CD4-positive, alpha-beta T cell treated with Interleukin-4 for 1 hour (primary cell): ENCODE measurements around the gene BPIFB2.

Experiments
- DNase-seq, 2 donors: peaks; one replicate each; pipeline ENCODE4 v3.0.0-alpha.2; 2020 to 2022

Gene BPIFB2

DNA sequence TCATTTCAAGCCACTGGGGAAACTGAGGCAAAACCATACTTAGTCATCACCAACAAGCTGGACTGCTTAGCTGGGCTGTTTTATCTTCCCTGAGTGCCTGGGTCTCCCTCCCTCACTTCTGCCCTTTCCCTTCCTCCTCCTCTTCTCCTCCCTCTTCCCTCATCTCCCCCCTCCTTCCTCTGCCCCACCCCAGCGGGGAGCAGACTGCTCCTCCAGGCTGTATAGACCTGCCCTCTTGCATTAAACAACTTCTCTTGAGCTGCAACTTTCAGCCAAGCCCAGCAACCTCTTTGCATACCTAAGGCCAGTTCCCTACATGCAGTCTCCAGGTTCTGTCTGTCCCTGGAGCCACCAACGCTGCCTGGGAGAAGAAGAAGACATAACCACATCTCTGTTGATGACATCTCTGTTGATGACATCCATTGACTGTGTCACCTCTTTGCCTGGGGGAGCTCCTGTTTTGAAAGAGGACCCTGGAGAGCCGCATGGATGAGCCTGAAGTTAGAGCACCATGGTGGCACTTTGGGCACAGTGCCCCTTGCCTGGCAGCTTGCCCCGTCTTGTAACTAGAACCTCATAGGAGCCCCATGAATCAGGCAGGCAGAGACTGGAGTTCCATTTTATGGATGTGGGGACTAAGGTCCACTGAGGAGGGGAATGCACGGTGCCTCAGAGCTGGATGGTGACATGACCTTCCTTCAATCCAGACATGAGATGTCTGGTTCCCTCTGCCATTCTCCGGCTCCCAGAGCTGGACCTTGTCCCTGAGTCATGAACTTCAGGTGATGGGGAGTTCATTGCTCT lies 16.1 kb downstream of the BPIFB2 start:
- no peak for DNase-seq

DNA sequence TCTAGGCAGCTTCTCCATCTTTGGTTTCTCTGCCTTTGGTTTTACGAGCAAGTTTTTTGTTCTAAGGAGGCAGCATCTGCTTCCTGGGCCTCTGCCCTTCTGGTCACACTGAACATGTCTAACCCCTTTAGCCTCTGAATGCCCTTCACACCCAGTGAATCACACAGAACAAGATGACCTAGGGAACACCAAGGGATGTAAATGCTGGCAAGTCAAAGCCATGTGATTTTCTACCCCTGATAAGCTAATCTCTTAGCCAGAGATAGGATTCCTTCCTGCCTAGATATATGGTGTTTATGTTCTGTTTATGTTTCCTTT lies 16.7 kb downstream of the BPIFB2 start:
- DNase-seq, result no peak

DNA sequence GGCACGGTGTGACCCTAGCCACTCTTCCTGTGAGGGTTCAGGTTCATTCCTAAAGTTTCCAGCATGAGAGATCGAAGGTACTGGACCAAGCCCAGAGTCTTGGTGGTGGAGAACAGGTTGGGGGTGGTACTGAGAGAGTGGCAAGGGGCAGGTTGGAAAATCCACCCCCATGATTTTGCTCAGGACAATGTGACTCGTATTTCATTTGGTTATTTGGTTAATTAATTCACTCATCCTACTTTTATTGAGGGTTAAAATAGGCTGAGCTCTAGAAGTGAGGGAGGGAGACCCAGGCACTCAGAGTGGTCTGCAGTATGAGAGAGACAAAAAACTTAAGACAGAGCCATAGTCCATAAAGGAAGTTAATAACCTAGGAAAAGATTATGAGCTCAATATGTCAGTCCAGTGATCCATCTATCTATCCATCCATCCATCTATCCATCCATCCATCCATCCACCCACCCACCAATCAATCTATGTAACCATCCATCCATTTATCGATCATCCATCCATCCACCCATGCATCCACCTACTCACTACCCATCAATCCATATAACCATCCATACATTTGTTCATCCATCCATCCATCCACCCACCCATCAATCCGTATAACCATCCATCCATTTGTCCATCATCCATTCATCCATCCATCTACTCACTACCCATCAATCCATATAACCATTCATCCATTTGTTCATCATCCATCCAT lies 17.3 kb downstream of the BPIFB2 start:
- DNase-seq, result no peak

DNA sequence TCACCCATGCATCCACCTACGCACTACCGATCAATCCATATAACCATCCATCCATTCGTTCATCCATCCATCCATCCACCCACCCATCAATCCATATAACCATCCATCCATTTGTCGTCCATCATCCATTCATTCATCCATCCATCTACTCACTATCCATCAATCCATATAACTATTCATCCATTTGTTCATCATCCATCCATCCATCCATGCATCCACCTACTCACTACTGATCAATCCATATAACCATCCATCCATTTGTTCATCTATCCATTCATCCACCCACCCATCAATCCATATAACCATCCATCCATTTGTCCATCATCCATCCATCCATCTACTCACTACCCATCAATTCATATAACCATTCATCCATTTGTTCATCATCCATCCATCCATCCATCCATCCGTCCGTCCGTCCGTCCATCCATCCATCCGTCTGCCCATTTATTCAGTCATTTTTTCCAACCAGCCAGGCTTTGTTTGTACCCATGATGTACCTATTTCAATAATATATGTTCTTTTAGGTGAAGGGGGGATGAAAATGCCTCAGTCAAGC lies 17.9 kb downstream of the BPIFB2 start:
- no peak for DNase-seq

DNA sequence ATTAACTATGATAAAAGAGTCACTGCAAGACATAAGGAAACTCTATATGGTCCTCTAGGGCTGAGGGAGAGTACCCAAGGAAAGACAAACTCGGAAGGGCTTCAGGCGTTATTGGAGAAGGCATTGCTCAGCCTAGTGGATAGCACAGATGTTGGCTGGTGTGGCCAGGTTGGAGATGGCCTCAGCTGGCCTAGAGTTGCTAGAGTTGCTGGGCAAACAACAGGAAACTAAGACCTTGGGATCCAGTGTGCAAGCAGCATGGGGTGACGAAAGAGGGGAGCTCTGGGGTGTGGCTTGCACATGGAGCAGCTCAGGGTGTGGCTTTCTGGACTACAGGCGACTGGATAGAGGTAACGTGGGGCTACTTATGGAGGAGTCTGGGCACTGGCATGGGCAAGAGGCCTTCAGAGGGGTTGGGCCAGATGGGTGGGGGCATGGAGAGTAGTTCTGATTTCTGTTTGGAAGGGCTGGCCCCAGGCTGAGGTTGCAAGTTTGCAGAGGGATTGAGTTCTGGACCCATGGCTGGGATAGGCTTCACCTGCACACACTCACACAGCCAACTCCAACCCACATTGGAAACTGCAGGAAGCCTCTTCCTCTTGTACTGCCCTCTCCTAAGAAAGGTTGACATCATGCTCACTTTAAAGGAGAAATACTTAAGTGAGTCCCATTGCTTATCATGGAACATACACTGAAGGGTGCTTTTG lies 18.7 kb downstream of the BPIFB2 start:
- no peak for DNase-seq

DNA sequence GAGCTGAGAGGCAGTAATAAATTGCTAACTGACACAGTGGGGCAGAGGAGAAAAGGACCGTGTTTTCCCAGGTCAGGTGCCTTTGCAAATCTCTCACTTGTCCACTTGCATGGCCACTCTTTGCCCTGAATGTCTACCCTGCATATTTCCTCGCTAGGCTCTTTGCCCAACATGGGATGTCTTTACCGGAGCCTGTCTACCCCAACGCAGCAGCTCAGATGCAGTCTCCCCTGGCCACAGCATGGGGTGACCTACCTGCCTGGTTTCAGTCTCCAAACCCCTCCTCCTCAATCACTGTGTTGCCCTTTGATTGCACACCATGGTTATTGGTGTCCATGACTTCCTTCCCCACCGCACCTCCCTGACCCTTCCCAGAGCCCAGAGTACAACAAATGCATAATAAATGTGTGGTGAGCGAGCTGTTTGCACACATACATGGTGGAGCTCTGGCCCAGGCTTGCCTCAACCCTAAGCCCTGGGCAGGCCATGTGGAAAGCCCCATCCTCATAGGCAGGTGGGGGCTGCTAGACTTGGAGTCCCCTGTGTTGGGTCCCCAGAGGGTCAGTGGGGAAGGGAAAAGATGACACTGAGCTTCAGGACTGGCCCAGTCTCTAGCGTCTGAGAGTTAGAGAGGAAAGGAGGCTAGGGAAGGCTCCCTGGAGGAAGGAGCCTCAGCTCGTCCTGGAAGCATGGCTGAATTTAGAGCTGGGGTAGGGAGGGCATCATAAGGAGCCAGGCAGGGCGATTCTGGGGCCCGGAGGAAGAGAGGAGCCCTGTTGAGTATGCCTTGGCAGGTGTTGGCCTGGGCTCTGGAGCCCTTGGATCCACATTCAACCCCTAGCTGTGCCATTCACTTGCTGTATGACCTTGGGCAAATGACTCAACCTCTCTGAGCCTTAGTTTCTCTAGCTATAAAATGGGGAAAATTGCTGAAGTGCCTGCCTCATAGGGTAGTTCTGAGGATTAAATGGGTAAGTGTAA lies 19.6 kb downstream of the BPIFB2 start:
- no peak for DNase-seq

DNA sequence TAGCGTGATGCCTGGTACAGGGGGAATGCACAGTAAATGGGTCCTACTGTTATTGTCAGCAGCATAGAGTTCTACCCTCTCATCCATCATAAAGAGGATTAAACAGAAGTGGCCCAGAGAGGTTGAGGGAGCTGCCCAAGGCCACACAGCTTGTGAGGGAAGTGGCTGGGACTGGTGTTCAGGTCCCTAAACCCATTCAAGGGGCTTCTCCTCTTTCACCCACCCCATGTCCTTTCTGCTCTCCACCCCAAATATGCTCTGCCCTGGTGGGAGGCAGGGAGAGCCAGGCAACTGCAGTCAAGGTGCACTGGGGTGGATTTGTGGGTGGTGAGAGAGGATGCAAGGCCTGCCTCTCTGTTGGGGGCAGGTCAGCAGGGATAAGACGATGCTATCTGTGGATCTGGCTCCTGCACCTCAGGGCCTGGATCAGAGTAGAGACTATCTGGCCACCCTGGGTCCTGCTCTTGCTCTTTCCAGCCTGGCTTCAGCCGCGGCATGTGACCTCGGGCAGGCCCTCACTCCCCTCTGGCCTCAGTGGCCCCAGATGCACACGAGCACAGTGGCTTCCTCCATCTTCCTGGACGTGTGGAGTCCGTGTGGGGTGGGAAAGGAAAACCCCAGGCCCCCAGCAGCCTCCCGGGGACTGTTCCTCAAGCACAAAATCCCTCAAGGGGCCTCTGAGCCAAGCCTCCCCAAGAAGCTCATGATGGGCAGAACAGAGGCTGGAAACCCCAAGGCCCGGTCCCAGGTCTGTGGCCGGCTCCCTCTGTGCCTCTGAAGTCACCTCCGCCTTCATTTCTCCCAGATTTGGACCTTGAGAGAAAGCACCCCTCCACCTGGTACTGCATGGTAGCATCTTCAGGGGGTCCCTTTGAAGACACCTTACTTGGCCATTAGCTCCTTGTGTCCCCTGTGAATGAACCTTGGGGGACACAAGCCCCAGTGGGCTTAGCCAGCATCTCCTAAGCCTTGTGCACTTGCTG lies 20.6 kb downstream of the BPIFB2 start:
- DNase-seq, result no peak

DNA sequence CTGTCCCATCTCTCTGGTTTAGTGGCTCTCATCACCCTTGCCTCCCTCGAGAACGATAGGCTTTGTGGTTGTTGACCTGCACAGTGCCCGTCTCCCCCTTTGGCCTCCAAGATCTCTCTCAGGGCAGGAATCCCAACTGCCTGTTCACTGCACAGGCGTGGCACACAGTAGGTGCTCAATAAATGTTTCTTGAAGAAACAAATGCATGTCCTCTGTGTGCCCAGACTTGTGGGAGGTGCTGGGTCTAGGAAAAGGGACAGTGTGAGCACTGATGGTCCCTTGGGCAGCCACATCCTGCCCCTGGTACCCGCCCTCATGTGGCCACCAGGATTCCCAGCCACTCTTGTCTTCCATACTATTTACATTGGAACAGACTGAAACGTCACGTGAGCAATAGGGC lies 21.4 kb downstream of the BPIFB2 start:
- DNase-seq, result no peak

DNA sequence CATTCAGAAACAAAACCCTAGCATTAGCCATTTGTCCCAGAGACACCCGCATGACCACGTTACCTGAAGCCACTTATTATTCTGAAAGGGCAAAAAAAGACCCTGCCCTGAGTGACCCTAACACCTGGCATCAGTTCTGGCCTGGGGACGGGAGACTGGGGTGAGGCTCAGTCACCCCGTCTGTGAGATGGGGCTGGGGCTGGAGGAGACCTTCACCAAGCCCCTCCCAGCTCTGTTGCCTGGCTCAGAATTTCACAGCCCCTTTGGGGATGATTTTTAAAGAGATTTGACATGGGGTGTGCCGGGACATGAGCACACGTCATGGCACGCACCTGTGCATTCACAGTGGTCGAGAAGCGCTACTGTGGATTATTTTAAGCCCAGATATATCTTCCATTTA lies 22.6 kb downstream of the BPIFB2 start:
- DNase-seq, result no peak

DNA sequence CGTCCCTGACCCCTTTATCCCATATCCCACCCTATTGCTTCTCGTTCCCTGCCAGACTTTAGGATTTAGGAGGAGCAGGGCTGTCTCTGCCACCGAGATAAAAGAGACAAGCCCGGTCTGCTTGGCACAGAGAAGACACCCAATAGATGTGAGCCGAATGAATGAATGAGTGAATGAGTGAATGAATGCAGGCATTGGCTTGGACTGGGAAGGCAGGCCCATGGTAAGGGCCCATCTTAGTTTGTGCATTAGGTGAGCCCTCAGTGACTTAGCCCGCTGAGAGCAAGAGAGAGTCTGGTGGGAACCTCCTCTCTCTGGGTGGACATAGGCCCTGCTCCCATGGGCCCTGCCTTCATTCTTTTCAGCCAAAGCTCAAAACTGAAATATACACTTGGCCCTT lies 23.1 kb downstream of the BPIFB2 start:
- DNase-seq, result no peak

DNA sequence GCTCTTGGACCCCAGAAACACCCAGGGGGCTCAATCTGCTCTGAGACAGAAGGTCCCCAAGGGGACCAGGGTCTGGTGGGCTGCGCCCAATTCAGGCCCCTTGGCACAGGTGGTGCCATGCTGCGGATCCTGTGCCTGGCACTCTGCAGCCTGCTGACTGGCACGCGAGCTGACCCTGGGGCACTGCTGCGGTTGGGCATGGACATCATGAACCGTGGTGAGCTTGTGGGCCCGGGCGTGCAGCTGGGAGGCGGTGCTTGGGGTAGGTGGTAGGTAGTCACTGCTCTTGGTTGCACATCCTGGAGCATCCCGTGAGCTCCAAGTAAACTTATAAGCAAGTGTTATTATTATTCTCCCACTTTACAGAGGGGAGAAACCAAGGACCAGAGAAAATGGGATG lies 24.0 kb downstream of the BPIFB2 start, which contains the start of gene BPIFB6:
Gene BPIFB6 (plus strand): TSS at position 118 of the 400 bp plus-strand sequence. CDS start 0 bp downstream, at position 118.
- no peak for DNase-seq

DNA sequence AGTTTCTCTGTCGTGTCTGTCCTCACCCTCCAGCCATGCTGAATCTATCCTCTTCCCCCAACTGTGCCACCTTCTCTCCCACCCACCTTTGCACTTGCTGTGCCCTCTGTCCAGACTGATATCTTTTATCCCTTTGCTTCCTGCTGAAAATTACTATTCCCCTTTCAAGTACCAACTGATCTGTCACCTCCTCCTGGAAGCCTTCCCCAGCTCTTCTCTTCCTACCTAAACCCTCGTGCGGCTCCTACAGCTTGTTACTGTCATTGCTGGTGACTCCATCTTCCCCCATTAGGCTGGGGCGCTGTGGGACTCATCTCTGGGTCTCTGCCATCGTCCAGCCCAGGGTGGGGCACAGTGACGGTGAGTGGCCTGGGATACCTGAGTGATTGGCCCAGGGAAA lies 25.1 kb downstream of the BPIFB2 start:
- no peak for DNase-seq

DNA sequence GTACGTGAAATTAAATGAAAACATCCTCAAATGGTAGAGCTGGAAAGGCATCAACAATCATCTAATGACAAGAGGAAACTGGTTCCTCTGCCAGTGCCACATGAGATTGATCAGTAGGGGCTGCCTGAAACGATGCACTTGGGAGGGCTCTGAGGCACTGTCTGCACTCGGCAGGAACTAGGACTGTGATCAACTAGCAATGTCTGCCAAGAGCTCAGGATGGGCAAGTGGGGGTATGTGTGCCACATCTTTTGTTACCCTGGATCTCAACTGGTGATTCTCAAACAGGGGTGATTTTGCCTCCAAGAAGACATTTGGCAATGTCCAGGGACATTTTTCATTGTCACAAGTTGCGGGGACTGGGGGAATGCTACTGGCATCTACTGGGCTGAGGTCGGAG lies 25.9 kb downstream of the BPIFB2 start:
- DNase-seq, result no peak

DNA sequence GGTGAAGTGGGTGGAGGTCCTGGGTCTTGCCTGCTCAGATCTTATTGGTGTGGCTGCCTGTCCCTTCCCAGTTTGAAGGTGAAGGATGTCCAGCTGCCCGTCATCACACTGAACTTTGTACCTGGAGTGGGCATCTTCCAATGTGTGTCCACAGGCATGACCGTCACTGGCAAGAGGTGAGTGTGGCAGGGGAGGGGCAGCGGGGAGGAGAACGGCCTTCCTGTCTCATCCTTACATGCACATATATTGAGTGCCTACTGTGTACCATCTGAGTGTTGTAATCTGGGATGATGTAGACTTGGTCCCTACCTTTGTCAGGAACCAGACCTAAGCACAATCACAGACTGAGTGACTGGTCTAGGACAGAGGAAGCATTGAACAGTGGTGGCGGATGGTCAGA lies 26.6 kb downstream of the BPIFB2 start:
- no peak for DNase-seq

DNA sequence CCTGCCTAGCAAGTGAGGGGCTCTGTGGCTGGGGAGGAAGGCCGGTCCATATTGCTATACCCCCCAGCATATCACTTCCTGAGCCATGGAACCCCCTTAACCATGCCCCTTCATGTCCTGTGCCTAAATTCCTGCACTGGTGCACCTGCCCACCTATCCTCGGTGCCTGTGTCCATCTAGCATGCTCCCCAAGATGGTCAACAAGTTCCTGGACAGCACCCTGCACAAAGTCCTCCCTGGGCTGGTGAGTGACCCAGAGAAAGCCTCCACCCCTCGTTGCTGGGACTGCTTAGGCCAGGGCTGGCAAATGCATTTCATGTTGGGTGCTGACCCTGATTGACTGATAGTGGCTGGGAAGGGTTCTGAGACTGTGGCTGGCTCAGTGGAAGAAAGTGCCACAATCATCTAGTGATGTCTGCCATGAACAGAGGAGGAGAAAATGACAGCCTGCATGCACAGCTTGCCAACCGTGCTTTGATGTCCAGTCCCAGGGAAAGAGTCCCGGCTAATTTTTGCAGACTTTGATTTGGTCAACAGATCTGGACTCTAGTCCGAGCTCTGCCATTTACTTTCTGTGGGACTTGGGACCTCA lies 27.5 kb downstream of the BPIFB2 start:
- DNase-seq, result no peak

DNA sequence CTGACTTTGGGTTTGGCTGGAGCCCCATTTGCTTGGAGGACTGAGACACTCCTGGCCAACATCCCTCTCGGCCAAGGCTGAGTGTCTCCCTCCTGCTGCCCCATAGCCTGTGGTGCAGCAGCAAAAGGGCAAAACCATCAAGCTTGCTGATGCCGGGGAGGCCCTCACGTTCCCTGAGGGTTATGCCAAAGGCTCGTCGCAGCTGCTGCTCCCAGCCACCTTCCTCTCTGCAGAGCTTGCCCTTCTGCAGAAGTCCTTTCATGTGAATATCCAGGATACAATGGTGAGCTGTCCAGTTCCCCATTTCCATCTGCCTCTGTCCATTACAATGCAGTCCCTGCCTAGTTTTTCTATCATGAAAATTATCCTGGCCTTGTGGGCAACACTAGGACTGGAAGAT lies 30.0 kb downstream of the BPIFB2 start:
- DNase-seq, result no peak

DNA sequence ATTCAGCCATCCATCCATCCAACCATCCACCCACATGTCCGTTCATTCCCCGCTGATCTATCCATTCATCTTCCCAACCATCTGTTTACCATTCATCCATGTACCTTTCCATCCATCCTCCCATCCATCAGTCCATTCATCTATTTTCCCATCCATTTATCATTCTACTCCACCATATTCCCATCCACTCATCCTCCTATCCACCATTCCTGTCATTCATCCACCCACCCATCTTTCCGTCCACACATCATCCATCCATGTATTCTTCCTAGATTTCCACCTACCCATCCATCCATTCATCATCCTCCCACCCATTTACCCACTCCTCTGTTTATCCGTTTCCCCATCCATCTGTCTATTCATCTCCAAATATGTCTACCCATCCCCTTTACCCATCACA lies 30.7 kb downstream of the BPIFB2 start:
- no peak for DNase-seq

DNA sequence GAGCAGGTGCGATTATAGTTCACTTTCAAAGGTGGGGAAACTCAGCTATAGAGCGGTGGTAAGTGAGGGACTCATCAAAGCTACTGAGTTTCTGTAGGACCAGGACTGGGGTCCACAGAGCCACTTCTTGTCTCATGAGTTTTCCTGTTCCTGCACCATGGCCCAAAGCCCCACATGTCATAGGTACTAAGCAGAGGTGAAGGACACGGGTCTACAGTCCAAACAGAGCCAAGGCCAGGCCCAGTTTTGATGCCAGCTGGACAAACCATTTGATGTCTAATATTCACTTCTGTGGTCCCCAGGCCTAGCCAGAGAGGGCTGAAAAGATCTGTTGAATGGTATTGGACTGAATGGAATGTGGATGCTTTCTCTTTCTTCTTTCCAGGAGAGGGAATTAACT lies 34.9 kb downstream of the BPIFB2 start:
- DNase-seq, result no peak

DNA sequence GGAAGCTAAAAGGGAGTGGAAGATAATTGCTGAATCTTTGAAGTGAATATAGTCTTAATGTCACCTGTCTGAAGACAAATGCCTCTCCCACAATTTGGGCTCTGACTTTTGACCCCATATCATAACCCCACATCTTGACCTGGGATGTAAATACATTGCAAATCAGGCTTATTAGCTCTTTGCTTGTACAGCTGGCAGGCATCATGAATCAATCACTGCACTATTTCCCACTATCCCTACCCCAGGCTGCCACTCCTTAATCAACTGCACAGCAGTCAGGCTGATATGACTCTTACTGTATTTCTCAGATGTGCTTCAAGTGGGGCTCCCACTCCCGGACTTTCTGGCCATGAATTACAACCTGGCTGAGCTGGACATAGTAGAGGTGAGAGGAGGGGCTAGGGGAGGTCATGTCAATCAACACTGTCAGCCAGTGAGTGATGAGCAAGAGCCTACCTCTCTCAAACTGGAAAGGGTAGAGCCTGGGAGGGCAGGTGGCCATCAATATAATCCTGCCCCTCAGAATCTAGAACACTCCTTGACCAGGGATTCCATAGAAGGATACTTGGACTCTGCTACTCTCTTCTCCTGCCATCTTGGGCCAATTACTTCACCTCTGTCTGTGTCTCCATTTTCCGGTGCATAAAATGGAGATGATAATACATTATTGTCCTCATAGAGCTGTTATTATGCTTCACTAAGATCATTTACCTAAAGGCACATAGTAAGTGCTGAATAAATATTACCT lies 35.7 kb downstream of the BPIFB2 start:
- DNase-seq, result no peak

DNA sequence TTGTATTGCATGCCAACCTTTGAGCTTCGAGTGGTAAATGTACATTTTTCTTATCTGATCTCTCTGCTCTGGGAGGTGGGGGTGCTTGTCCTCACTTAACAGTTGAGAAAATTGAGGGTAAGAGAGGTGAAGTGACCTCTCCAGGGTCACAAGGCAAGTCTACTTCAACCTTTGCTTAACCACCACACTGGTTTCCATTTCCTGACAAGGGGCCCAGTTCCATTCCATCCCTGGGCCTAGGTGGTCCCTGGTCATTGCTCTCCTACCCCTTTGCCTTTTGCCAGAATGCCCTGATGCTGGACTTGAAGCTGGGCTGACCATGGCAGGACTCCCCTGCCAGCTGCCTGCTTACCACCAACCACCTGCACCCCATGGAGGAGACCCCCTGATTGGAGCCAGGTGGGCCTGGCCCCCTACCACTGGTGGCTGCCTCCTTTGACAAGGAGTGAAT lies 36.3 kb downstream of the BPIFB2 start:
- DNase-seq, result no peak
